IPS DF 4.7 (cell line): ENCODE results near the gene GNG2.

ENCODE experiments used
- DNase-seq: peaks from one replicate; pipeline ENCODE4 v3.0.0-alpha.2; 2013; ENCODE audit warnings: low spot score; ENCODE audit errors: extremely low read depth

GNG2 gene

GRCh38 chr14:51938821-51939220, 78.4 kb downstream of the GNG2 start:
- DNase-seq: no peak

- DNase-seq: no peak
These were observed 78.8 kb downstream of the GNG2 start for GRCh38 chr14:51939226-51939625.

GRCh38 chr14:51939755-51940301, 79.4 kb downstream of the GNG2 start:
- no peak for DNase-seq

DNA sequence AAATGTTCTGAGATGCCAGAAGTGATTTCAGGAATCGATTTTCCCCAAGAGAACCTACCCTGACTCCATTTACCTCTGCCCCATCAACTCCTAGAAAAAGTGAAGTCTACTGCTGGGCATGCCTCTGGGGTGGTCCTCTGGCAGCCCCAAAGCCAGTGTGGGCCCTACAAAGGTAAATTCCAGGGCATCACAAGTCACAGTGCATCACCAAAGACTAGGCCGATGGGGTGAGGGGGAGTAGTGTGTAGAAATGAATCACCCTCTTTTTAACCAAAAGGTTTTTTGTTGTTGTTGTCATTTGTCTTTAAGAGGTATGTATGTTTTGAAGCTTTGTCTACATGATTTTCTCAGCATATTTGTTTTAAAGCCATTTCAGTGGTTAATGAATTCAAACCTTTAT, 82.6 kb downstream of the GNG2 start:
- no peak for DNase-seq

GRCh38 chr14:51950007-51950406, 89.6 kb downstream of the GNG2 start:
- no peak for DNase-seq

DNA sequence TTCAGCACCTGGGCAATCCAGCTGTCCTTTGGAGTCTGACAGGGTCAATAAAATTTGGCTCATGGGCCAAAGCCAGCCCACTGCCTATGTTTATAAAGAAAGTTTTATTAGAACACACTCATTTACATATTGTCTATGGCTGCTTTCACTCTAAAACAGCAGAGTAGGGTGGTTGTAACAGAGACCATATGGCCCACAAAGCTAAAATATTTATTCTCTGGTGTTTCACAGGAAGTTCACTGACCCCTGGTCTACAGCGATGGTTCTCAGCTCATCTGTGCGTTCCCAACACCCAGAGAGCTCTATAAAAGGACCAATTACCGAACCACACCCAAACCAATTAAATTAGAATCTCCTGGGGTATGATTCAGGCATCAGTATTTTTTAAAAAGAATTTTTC, 91.2 kb downstream of the GNG2 start:
- no peak for DNase-seq

DNA sequence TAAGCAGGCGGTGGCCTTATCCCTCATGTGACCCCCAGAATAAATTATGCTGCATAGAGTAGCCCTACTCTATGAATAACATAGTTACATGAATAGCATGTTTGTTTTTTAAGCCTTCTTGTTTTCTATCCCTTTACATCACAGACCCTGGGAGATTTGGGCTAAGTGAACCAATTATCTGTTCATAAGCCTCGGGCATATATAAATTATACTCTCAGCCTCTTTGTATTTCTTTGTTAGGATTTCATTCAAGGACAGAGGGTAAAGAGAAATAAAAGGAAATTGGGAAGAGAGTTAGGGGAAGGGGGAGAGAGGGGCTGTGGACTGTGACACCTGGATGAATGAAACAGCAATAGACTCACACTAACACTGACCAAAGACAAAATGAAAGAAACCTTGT, 93.6 kb downstream of the GNG2 start:
- no peak for DNase-seq

DNA sequence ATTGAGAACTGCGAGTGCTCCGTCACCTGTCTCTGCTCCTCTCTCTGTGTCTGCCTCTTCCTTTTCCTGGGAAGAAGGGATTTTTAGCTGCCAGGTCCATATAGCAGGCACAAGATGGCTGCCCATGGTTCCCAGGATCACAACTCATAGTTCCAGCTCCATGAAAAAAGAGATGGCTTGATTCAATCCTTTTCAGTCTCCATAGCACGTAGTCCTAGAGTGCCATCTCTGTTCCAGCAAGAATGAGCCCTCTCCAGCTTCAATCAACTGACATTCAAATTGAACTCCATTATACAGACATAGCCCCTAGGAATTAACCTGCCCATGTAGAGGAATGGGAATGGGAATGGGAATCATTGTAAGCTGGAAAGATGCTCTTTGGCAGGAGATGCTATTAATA, 94.2 kb downstream of the GNG2 start:
- no peak for DNase-seq

GRCh38 chr14:51957950-51958349, 97.5 kb downstream of the GNG2 start:
- no peak for DNase-seq

GRCh38 chr14:51959928-51960327, 99.5 kb downstream of the GNG2 start:
- DNase-seq: no peak

- no peak for DNase-seq
These were observed 100.5 kb downstream of the GNG2 start for GRCh38 chr14:51960866-51961265.

GRCh38 chr14:51962711-51963110, 102.3 kb downstream of the GNG2 start:
- no peak for DNase-seq

DNA sequence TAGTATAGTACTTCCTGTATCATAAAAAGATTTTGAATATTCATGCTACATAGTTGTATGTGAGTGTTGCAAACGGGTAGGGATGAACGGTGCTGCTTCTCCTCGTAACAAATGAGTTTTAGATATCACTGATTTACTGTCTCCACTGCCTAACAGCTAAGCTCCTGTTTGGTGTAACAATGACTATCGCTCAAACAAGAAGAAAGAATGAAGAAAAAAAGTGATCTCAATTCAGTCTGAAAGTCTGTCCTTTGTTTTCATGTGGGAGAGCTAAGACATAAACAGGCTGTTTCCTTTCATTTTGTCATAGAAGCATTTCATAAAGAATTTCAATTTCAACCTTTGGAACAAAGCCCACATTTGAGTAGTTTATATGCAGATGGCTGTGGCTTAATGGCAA, 102.9 kb downstream of the GNG2 start:
- no peak for DNase-seq

DNA sequence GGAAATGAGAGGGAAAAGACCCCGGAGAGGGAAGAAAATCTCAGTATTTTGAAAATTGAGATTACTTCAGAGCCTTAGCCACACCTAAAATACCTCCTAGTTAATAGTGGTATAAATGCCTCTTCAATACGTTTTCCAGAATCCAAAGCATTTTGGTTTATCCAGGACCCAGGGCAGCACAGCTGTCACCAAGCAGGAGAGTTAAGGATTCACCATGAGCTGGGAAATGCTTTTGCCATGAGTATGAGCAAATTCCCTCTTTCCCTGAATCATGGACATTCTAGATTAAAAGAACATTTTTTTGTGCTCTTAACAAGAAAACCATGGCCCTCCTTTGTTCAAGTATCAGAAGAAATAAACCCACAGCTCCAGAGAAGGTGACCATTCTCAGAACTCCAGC, 107.1 kb downstream of the GNG2 start:
- no peak for DNase-seq

- DNase-seq: no peak
These were observed 109.6 kb downstream of the GNG2 start for GRCh38 chr14:51969852-51970540.

GRCh38 chr14:51972566-51972965, 112.2 kb downstream of the GNG2 start:
- no peak for DNase-seq

DNA sequence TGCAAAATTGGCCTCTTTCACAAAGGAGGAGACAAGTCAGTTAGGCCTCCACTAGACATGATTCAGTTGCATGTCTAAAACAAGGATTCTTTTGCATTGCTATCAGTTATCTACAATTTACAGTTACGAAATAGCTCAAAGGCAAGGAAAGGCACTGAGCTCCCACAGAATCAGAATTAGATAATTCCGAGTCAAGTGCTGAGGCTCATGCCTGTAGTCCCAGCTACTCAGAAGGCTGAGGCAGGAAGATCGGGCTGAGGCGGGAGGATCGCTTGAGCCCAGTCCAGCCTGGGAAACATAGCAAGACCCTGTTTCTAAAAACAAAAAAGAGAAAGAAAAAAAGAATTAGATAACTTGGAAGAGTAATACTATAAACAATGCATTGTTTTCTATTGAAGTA, 116.7 kb downstream of the GNG2 start:
- DNase-seq: no peak

GRCh38 chr14:51978681-51979085, 118.3 kb downstream of the GNG2 start:
- no peak for DNase-seq

- no peak for DNase-seq
These were observed 118.8 kb downstream of the GNG2 start for GRCh38 chr14:51979088-51979709.

- DNase-seq: no peak
These were observed 120.9 kb downstream of the GNG2 start for GRCh38 chr14:51981218-51981854.

DNA sequence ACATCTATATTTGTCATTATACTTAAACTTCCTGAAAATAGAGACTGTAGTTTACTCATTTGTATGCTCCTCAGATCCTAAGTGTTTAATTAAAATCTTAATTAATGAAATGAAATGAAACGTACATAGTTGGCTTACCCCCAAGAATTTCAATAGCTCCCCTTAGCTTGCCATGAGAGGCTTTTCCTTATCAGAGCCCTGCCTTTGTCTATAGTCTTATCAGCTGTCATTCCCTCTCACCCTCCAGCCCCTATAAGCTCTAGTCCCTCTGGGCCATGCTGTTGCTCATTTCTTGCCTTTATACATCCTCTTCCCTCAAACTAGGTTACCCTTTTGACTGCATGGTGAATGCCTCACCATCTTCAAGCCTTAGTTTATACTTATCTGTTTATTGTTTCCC, 127.8 kb downstream of the GNG2 start:
- DNase-seq: no peak
